K562 (cell line): ENCODE results near the gene IL23A. TPM values are rescaled to one million over a fixed set of nuclear protein-coding genes. Genes with fewer than 3 reads are reported as not detected.

Experiments used
- CTBP1 ChIP-seq: fragments of 450-650 bp; IDR thresholded peaks from 2 replicates; pipeline ENCODE4 v1.6.1; 2016; ENCODE audit warnings: borderline replicate concordance
- GTF2E2 ChIP-seq: fragments of 200-800 bp; sonication (Bioruptor generic); IDR thresholded peaks from 2 replicates; pipeline ENCODE4 v1.6.1; 2016; ENCODE audit warnings: missing genetic modification characterization, missing compliant biosample characterization
- LCOR ChIP-seq: sonication (generic); formaldehyde crosslinking; IDR thresholded peaks from 2 replicates; pipeline ENCODE4 v1.8.0; 2022; ENCODE audit warnings: mild to moderate bottlenecking, missing genetic modification reagents
- NFIX ChIP-seq: fragments of 250-450 bp; sonication (Bioruptor Pico); IDR thresholded peaks from 2 replicates; pipeline ENCODE4 v1.4.0; 2020; ENCODE audit warnings: low read depth, mild to moderate bottlenecking, moderate library complexity
- NR4A1 ChIP-seq, 2 experiments: fragments of 250-450 bp in 1 of 2; fragments of 450-650 bp in 1 of 2; sonication (Bioruptor Pico) in 1 of 2; IDR thresholded peaks; 2 replicates each; pipeline versions ENCODE4 v1.4.0 to v1.6.1; 2016 to 2020; ENCODE audit warnings: mild to moderate bottlenecking in 2 of 2, missing compliant biosample characterization in 1 of 2, missing genetic modification characterization in 1 of 2, moderate library complexity in 1 of 2
- RBM15 ChIP-seq: fragments of 200-400 bp; formaldehyde crosslinking; IDR thresholded peaks from 2 replicates; pipeline ENCODE4 v1.6.1; 2018; ENCODE audit warnings: mild to moderate bottlenecking, low read length, moderate library complexity; ENCODE audit not compliant: insufficient read depth
- SMAD3 ChIP-seq: fragments of 450-650 bp; formaldehyde crosslinking; conservative IDR thresholded peaks from 2 replicates; pipeline ENCODE4 v1.4.0; 2020; ENCODE audit warnings: mild to moderate bottlenecking
- SUPT5H ChIP-seq: fragments of 450-650 bp; IDR thresholded peaks from 2 replicates; pipeline ENCODE4 v1.6.1; 2016
- XRCC3 ChIP-seq: fragments of 450-650 bp; IDR thresholded peaks from 2 replicates; pipeline ENCODE4 v1.6.1; 2017; ENCODE audit warnings: mild to moderate bottlenecking, moderate library complexity
- ZNF551 ChIP-seq: fragments of 250-450 bp; sonication (Bioruptor Pico); IDR thresholded peaks from 2 replicates; pipeline ENCODE4 v1.5.0; 2021; ENCODE audit warnings: mild to moderate bottlenecking, moderate library complexity
- polyA plus RNA-seq, 8 experiments: library from polyadenylated mRNA; depleted of rRNA in 4 of 8; stranded (reverse) in 5 of 8; unstranded in 3 of 8; fragments of >200 nt; fragmentation: Nextera tagmentation in 2 of 8; fragmentation: Illumina TruSeq in 1 of 8; extraction: Ambion mirVana in 2 of 8; extraction: Trizol in 1 of 8; gene quantifications; 2 replicates each; pipeline versions ENCODE4 v1.2.1 to v1.2.3, GENCODE V29; 2011 to 2014; ENCODE audit warnings: inconsistent platforms in 1 of 8, missing spikeins in 1 of 8
- total RNA-seq, 7 experiments: library from RNA; depleted of rRNA in 6 of 7; stranded (reverse); fragments of >200 nt in 6 of 7; fragmentation: Illumina TruSeq in 2 of 7; extraction: Trizol in 2 of 7; gene quantifications; 2 replicates each; pipeline versions ENCODE4 v1.2.1 to v1.2.3, GENCODE V29; 2011 to 2021; ENCODE audit warnings: low replicate concordance in 1 of 7
- TF ChIP-seq, protein P1 (sequence below), 2 experiments: fragments of 450-650 bp in 1 of 2; sonication (generic) in 1 of 2; formaldehyde crosslinking in 1 of 2; IDR thresholded peaks; 2 replicates each; pipeline versions ENCODE4 v1.7.1 to v1.9.0; 2016 to 2022; ENCODE audit warnings: inconsistent platforms in 1 of 2, mild to moderate bottlenecking in 1 of 2, missing genetic modification reagents in 1 of 2
- TF ChIP-seq, protein P2 (sequence below): fragments of 450-650 bp; conservative IDR thresholded peaks from 2 replicates; pipeline ENCODE4 v1.6.1; 2016; ENCODE audit warnings: missing genetic modification characterization, low read depth, mild to moderate bottlenecking, control low read depth, missing compliant biosample characterization
- TF ChIP-seq, protein P3 (sequence below): fragments of 150-350 bp; conservative IDR thresholded peaks from 2 replicates; pipeline ENCODE4 v1.6.1; 2014; ENCODE audit warnings: low read length

Gene IL23A
- total and polyA plus RNA-seq, 9 of the 15 experiments (the other 6 are each of a cell fraction or from before 2014, with no cell fraction given): 4.4 to 37.2 (median 9.6) TPM

DNA sequence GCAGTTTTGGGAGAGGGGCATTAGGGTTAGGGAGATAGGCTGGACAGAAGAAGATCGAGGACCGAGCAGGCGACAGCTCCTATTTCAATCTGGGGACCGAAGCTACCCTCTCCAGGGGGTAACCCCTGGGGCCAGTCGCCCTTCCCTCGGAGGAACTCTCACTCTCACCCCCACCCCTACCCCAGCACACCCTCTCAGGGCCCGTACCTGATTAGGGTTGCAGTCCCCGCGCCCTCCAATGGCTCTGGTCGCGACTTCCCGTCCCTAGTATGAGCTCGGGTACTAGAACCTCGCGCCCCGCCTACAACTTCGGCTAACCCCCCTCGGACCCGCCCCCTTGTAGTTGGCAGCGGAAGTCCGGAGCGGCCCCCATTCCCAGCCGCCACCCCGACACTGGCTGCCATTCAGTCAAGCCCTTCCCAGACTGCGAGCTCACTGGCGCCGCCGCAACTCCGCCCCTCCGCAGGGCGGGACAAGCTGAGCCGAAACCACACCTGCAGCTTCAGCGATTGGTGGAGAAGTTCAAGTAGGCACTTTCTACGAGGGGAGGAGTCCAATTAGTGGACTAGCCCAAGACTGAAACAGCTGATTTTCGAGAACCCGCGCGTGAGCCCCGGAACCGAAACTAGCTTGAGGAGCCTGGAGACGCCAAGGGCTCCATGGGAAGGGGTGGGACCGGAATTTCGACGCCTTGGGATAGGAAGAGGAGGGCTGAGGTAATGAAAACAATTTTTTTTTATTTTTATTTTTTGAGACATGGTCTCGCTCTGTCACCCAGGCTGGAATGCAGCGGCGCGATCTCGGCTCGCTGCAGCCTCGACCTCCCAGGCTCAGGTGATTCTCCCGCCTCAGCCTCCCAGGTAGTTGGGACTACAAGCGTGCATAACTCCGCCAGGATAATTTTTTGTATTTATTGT lies 21.4 kb downstream of the IL23A start, which contains the start of gene STAT2 (continued):
- TF ChIP-seq LCOR (CRISPR knock-in tag): peak; percentile 75; the same call in 1 of the 2 replicates
- TF ChIP-seq, protein P1, sequence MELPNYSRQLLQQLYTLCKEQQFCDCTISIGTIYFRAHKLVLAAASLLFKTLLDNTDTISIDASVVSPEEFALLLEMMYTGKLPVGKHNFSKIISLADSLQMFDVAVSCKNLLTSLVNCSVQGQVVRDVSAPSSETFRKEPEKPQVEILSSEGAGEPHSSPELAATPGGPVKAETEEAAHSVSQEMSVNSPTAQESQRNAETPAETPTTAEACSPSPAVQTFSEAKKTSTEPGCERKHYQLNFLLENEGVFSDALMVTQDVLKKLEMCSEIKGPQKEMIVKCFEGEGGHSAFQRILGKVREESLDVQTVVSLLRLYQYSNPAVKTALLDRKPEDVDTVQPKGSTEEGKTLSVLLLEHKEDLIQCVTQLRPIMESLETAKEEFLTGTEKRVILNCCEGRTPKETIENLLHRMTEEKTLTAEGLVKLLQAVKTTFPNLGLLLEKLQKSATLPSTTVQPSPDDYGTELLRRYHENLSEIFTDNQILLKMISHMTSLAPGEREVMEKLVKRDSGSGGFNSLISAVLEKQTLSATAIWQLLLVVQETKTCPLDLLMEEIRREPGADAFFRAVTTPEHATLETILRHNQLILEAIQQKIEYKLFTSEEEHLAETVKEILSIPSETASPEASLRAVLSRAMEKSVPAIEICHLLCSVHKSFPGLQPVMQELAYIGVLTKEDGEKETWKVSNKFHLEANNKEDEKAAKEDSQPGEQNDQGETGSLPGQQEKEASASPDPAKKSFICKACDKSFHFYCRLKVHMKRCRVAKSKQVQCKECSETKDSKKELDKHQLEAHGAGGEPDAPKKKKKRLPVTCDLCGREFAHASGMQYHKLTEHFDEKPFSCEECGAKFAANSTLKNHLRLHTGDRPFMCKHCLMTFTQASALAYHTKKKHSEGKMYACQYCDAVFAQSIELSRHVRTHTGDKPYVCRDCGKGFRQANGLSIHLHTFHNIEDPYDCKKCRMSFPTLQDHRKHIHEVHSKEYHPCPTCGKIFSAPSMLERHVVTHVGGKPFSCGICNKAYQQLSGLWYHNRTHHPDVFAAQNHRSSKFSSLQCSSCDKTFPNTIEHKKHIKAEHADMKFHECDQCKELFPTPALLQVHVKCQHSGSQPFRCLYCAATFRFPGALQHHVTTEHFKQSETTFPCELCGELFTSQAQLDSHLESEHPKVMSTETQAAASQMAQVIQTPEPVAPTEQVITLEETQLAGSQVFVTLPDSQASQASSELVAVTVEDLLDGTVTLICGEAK (IDR thresholded peaks at IDR 0.05): peak; percentile 78
- TF ChIP-seq, protein P1 (CRISPR knock-in tag; IDR thresholded peaks at IDR 0.05): no peak
- TF ChIP-seq CTBP1: no peak
- no peak for TF ChIP-seq NFIX
- no peak for TF ChIP-seq ZNF551 (CRISPR knock-in tag)
- TF ChIP-seq SUPT5H: peak; percentile 75
- TF ChIP-seq NR4A1 (CRISPR knock-in tag; IDR thresholded peaks at IDR 0.05): no peak
- TF ChIP-seq NR4A1 (tag; IDR thresholded peaks at IDR 0.05): no peak
- no peak; the same call in 1 of the 2 replicates for TF ChIP-seq GTF2E2 (tag)
- TF ChIP-seq XRCC3: no peak
- TF ChIP-seq RBM15: no peak
- TF ChIP-seq, protein P2, sequence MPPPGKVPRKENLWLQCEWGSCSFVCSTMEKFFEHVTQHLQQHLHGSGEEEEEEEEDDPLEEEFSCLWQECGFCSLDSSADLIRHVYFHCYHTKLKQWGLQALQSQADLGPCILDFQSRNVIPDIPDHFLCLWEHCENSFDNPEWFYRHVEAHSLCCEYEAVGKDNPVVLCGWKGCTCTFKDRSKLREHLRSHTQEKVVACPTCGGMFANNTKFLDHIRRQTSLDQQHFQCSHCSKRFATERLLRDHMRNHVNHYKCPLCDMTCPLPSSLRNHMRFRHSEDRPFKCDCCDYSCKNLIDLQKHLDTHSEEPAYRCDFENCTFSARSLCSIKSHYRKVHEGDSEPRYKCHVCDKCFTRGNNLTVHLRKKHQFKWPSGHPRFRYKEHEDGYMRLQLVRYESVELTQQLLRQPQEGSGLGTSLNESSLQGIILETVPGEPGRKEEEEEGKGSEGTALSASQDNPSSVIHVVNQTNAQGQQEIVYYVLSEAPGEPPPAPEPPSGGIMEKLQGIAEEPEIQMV (tag): peak; percentile 88
- TF ChIP-seq, protein P3, sequence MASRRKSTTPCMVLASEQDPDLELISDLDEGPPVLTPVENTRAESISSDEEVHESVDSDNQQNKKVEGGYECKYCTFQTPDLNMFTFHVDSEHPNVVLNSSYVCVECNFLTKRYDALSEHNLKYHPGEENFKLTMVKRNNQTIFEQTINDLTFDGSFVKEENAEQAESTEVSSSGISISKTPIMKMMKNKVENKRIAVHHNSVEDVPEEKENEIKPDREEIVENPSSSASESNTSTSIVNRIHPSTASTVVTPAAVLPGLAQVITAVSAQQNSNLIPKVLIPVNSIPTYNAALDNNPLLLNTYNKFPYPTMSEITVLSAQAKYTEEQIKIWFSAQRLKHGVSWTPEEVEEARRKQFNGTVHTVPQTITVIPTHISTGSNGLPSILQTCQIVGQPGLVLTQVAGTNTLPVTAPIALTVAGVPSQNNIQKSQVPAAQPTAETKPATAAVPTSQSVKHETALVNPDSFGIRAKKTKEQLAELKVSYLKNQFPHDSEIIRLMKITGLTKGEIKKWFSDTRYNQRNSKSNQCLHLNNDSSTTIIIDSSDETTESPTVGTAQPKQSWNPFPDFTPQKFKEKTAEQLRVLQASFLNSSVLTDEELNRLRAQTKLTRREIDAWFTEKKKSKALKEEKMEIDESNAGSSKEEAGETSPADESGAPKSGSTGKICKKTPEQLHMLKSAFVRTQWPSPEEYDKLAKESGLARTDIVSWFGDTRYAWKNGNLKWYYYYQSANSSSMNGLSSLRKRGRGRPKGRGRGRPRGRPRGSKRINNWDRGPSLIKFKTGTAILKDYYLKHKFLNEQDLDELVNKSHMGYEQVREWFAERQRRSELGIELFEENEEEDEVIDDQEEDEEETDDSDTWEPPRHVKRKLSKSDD: no peak
- no peak for TF ChIP-seq SMAD3 (CRISPR knock-in tag)
